ENCODE data around the gene FAM163A.

The FAM163A gene

DNA sequence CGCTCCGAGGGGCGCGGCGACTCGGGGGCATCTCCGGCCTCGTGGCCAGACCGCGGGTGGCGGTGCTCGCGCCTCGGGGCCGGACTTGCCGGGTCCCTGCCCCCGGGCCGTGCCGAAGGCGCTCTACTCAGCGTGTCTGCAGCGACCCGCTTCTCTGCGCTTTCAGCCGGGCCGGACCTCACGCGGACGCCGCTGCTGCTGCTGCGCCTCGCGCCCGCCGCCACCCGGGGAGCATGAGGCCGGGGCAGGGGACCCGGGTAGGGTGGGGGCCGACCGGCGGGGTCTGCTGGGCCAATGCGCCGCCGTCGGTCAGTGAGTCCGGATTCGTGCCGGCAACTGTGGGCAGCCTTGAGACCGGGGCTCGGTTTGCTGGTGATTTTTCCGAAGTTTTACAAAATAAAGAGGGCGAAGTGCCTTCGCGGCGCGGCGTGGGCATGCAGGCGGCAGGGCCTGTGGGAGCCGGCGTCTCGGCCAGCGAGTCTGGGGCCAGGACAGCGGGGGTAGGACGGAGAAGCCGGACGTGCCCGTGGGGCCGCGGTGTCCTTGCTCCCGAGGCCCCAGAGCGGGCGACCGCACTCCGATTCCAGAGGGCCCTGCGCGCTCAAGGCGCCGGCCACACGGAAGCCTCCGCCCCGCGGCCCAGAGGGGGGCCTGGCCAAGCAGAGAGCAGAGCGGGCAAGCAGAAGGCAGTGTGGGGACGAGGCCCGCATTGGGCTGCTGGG, 749 bp downstream of the FAM163A start:
- TF ChIP-seq GATA2 (IDR thresholded peaks at IDR 0.05; ENCODE audit: low read depth, low read length) (no peak), GATA3 (IDR thresholded peaks at IDR 0.05; ENCODE audit: low read depth, low read length) (no peak)

DNA sequence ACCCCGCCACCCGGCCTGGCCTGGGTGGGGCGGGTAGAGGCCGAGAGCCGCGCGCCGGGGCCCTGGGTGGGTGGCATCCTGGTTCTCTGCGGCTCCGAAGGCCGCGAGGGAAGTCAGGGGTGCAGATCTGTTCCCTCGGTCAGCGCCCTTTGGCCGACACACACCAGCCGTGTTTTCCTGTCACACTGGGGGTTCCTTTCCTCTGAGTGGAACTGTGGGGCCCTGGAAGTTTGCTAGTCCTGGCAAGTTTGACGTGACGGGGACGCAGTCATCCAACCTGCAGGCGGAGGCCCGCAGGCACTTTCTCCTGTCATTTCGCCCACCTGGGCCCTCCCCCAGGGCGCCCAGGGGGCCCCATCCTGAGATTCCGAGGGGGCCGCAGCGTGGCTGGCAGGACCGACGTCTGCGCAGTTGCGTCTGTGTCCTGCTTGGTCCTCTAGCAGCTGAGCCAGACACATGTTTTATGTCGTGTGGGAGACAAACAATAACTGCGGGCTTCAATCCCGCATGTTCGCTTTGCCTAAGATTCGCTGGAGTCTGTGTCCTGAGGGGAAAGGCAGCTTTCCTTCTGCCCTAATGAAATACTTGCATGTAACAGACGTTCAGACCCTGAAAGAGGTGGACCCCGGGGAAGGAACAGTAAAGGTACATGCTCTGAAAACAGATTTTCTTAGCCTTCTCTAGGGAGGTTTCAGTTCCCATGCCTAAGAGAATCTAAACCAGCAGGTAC, 1.5 kb downstream of the FAM163A start:
- TF ChIP-seq GATA3 (IDR thresholded peaks at IDR 0.05; ENCODE audit: low read depth, low read length), result no peak
- TF ChIP-seq GATA2 (IDR thresholded peaks at IDR 0.05; ENCODE audit: low read depth, low read length), result no peak

DNA sequence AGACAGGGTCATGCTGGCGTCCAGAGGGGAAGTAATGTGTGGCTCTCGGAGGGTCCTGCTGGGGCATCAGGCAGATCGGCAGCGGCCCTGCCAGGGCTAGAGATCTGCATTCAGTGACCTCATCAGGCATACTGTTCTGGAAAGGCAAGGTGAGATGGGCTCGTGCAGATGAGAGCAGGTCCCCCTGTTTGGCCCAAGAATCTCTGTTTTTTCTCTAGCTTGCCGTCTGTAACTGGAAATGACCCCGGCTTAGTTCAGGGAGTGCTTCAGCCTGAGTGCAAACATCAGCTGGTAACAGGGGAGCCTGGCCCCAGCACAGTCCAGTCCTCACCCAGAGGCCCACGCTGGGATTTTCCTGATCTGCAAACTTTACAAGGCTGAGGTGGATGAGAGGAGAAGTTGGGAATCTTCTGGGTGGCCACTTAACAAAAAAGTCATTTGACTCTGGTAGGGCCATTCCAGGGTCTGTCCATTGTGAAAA, 2.1 kb downstream of the FAM163A start:
- no peak for TF ChIP-seq GATA3 (IDR thresholded peaks at IDR 0.05; ENCODE audit: low read depth, low read length)
- no peak for TF ChIP-seq GATA2 (IDR thresholded peaks at IDR 0.05; ENCODE audit: low read depth, low read length)

DNA sequence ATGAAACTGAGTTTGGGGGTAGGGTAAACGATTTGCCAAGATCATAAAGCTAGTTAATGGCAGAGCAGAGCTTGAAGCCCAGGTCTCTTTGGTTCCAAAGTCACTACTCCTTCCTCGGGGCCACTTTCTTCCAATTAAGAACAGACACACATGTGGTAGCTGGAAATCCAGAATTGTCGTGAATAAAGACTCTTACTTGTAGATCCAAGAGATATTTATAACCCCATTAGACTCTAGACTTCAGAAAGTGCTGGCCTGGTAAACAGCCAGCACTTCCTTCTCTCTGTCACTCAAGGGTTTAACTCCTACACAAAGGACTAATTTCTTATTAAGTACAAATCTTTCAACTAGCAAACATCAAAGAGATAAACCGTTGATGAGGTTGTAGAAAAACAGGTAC, 2.7 kb downstream of the FAM163A start:
- TF ChIP-seq GATA3 (IDR thresholded peaks at IDR 0.05; ENCODE audit: low read depth, low read length), result 0 out of 2 replicates have a peak, but pooled peaks have one; percentile 20
- peak; percentile 38; the same call in 1 of the 2 replicates for TF ChIP-seq GATA2 (IDR thresholded peaks at IDR 0.05; ENCODE audit: low read depth, low read length)

DNA sequence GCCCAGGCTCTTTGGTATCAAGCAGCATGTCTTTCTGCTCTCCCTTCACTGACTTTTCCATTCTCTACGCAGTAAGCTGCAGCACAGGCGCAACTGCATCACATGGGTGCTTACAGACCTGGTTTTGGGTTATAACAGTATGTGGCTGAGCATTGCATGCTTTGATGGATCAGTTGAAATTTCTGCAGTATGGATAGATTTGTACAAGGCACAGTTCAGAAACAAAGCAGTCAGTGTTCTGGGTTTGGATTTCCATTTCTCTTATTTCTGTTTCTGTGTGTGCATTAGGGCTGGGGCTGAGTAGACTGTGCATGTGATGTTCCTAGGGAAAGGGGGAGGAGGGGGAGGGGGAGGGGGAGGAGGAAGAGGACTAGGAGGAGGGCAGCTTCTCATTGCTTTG, 4.5 kb downstream of the FAM163A start:
- TF ChIP-seq GATA3 (IDR thresholded peaks at IDR 0.05; ENCODE audit: low read depth, low read length) (no peak), GATA2 (IDR thresholded peaks at IDR 0.05; ENCODE audit: low read depth, low read length) (no peak)

DNA sequence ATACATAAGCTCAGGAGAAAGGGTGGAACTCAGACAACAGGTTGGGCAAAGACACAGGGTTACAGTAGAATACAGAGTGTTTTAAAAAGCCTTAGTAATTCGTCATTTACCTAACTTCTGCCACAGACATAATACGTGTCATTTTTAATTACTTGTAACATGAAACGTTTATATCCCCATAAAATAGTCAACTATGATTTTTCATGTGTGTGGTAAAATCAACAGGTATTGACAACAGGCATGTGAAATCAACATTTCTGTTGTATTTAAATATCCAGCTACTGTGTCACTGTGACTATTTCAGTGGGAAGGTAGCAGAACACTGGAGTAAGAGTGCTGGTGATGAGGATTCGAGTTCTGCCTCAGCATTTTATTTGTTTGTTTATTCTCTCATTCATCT, 5.7 kb downstream of the FAM163A start:
- TF ChIP-seq GATA3 (IDR thresholded peaks at IDR 0.05; ENCODE audit: low read depth, low read length) (no peak), GATA2 (IDR thresholded peaks at IDR 0.05; ENCODE audit: low read depth, low read length) (no peak)

DNA sequence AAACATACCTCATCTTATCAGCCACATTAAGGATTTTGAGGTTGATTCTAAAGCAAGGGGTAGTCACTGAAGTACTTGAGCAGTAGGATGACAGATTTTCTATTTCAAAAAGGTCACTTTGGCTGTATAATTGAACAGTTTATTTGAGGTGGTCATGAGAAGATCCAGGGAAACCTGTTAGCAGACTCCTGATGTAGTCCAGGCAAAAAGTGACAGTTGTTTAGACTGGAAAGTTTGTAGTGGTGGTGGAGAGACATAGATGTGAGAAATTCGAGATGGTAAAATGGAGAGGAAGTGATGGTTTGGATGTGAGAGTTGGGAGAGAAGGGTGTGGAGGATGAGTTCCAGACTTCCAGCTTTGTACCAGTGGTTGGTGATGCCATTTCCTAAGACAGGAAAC, 7.5 kb downstream of the FAM163A start:
- TF ChIP-seq GATA2 (IDR thresholded peaks at IDR 0.05; ENCODE audit: low read depth, low read length) (no peak), GATA3 (IDR thresholded peaks at IDR 0.05; ENCODE audit: low read depth, low read length) (no peak)

DNA sequence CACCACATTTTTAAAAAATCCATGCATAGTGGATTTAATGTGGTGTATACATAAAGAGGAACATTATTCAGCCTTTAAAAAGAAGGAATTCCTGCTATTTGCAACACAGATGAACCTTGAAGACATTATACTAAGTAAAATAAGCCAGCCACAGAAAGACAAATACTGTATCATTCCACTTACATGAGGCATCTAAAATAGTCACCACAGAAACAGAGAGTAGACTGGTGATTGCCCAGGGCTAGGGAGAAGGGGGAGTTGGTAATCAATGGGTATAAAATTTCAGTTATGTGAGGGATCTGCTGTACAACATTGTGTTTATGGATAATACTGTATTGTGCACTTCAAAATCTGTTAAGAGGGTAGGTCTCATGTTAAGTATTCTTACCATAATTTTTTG, 10.0 kb downstream of the FAM163A start:
- TF ChIP-seq GATA3 (IDR thresholded peaks at IDR 0.05; ENCODE audit: low read depth, low read length) (no peak), GATA2 (IDR thresholded peaks at IDR 0.05; ENCODE audit: low read depth, low read length) (no peak)

DNA sequence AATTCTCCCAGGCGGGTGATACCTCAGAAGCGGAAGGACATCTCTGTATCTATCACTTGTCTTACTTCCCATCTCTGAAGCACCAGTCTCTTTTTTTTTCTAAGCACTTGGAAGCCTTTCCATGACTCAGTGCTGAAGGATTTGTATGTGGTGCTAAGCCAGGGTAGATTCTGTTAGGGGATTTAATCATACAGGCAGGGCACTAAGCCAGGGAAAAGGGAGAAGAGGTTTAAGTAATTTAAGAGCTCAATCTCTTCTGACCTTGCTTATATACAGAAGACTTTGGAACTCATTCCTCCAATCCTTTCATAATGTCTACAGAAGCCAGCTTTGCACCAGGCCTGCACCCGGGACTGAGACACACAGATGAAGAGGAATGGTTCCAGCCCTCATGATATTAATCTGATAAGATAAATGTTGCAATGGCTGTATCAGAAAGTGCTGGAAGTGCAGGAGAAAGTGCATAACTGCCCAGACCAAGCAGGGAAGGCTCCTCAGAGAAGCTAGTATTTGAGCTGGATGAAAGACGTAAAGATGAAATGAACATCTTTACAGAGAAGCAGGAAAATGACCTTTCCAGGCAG, 11.0 kb downstream of the FAM163A start:
- TF ChIP-seq GATA2 (IDR thresholded peaks at IDR 0.05; ENCODE audit: low read depth, low read length) (peak; percentile 71), GATA3 (IDR thresholded peaks at IDR 0.05; ENCODE audit: low read depth, low read length) (no peak)

DNA sequence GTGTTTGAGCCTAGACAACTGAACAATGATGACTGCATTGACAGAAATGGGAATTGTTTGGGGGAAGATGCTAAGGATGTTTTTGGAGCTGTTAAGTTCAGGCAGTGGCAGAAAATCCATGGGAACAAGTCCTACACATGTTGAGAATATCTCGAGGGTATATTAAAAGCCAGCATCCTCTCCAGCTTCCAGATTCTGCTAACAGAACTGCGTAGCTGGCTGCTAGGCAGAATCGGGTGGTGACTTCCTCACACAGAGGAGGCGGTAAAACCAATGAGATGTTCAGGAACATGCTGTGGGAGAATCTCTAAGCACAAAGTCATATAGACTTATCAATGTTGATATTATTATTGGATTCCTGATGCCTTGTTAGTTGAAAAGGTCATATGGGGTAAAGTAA, 14.8 kb downstream of the FAM163A start:
- TF ChIP-seq GATA3 (IDR thresholded peaks at IDR 0.05; ENCODE audit: low read depth, low read length) (no peak), GATA2 (IDR thresholded peaks at IDR 0.05; ENCODE audit: low read depth, low read length) (no peak)

DNA sequence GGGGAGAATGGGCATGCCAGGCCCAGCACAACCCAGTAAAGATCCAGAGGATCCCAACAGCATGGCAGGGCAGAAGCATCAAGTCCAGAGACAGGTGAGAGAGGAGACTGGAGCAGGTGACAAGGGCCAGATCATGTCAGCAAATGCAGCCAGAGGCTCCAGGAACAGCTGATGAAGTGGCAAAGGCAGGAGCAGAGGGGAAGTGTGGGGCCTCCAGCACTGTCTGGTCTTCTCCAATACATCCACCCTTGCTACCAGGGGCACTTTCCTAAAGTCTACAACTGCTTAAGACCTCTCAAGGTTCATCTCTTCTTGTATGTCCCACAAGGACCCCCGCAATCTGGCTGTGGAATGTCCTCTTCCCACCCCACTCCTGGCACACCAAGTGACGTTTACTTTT, 17.4 kb downstream of the FAM163A start:
- TF ChIP-seq GATA2 (IDR thresholded peaks at IDR 0.05; ENCODE audit: low read depth, low read length) (no peak), GATA3 (IDR thresholded peaks at IDR 0.05; ENCODE audit: low read depth, low read length) (no peak)

DNA sequence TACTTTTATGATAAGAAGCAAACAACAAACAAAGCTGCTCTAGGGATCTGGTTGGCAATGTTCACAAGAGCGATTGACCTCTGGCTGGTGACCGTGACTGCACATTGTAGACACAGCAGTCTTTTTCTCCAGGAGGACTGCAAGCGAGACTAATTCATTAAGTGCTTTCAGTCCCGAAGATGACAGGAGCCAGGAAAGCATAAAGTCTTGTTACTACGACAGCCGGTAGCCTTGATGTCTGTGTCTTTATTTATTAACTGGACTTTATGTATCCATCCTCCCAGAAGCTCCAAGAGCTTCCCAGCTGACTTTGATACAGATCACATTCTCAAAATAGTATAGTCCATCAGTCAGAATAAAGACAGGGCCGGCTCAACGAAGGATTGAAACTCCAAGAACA, 18.2 kb downstream of the FAM163A start:
- TF ChIP-seq GATA3 (IDR thresholded peaks at IDR 0.05; ENCODE audit: low read depth, low read length) (no peak), GATA2 (IDR thresholded peaks at IDR 0.05; ENCODE audit: low read depth, low read length) (no peak; the same call in 1 of the 2 replicates)

DNA sequence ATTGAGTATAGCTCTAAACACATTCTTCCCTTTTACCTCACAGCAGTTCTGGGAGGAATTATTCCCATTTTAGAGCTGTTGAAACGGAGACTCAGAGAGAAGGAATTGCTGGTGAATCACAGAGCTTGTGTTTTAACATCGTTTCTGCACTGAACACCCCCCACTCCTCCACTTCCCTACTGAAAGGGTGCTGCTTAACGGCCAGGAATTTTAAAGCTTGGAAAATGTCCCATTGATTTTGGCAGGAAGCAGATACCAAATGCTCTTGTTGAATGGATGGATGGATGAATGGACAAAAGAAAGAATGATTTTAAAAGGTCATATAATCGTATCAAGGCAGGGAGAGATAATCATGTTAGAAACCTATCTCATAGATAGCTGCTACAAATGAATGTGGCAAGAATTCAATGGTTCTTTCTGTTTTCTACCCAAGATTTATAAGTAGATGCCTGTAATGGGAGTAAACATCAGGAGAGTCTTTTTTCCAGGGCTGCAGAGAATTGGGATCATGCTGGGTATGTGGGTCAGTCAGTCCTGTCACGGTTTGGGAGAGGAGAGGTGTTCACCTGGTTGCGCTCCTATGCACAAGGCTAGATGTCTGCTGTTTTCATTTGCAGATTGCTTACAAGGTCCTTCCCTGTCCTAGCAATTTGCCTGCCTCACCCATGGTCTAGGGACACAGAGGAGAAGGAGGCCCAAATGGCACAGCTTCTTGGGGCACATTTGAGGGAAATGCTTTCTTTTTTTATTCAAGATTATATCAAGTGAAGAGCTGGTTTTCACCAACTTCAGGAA, 19.0 kb downstream of the FAM163A start:
- TF ChIP-seq GATA3 (IDR thresholded peaks at IDR 0.05; ENCODE audit: low read depth, low read length) (no peak), GATA2 (IDR thresholded peaks at IDR 0.05; ENCODE audit: low read depth, low read length) (no peak)

DNA sequence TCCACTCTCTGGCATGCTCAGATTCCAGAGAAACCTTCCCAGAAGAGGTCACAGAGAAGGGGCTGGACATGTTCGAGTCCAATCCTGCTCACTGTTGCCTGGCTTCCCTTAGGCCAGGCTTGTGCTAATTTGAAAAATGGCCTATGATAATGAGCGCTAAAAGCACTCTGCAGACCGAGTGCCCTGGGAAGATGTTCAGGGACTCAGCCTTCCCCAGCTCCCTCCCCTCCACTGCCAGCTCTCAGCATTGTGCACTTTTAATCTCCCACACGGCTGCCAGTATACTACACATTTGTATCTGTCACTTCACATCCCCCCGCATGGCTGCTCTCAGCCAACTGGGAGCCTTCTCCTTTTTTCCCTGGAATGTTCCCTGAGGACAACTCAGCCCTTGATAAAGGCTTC, 24.1 kb downstream of the FAM163A start:
- no peak for TF ChIP-seq GATA3 (IDR thresholded peaks at IDR 0.05; ENCODE audit: low read depth, low read length)
- peak; percentile 63; the same call in 1 of the 2 replicates for TF ChIP-seq GATA2 (IDR thresholded peaks at IDR 0.05; ENCODE audit: low read depth, low read length)

All from SH-SY5Y (cell line).